Heart right ventricle (tissue), 16 donors: Measurements from ENCODE around the gene BORCS5. TPM values are rescaled to one million over a fixed set of nuclear protein-coding genes. Genes with fewer than 3 reads are reported as not detected.
"Not testable (repeated sequence)": the region's sequence is repeated elsewhere in the genome, so short reads cannot be mapped to it uniquely, and the experiment has no call there.

Experiments used
- ATAC-seq, 8 donors: fragments of 200-7000 bp; cut with Tn5 transposase; one replicate each; pipeline ENCODE4 v1.9.1; 2020; ENCODE audit warnings: mild to moderate bottlenecking in 8 of 8, moderate library complexity in 8 of 8, moderate number of reproducible peaks in 1 of 8
- DNase-seq, 2 donors: peaks; one replicate each; pipeline ENCODE4 v3.0.0-alpha.2; 2020
- H3K27ac ChIP-seq, 10 donors: fragments of 200-600 bp; sonication (generic) in 2 of 10; one replicate each; pipeline versions ENCODE4 v1.5.0 to v1.8.0; 2020 to 2022; ENCODE audit warnings: mild to moderate bottlenecking in 3 of 10
- H3K27me3 ChIP-seq, 7 donors: fragments of 200-600 bp; one replicate each; pipeline ENCODE4 v1.8.0; 2021 to 2022; ENCODE audit warnings: mild to moderate bottlenecking in 2 of 7
- H3K36me3 ChIP-seq, 9 donors: fragments of 200-600 bp; sonication (generic) in 1 of 9; one replicate each; pipeline versions ENCODE4 v1.5.0 to v1.8.0; 2020 to 2022; ENCODE audit warnings: mild to moderate bottlenecking in 2 of 9
- H3K4me1 ChIP-seq, 9 donors: fragments of 200-600 bp; sonication (generic) in 1 of 9; one replicate each; pipeline versions ENCODE4 v1.5.0 to v1.8.0; 2020 to 2022; ENCODE audit warnings: mild to moderate bottlenecking in 4 of 9
- H3K4me3 ChIP-seq, 10 donors: fragments of 200-600 bp; sonication (generic) in 2 of 10; one replicate each; pipeline versions ENCODE4 v1.5.0 to v1.8.0; 2020 to 2022; ENCODE audit warnings: mild to moderate bottlenecking in 7 of 10, moderate library complexity in 2 of 10
- H3K9me3 ChIP-seq, 11 donors: fragments of 200-600 bp in 10 of 11; sonication (generic) in 2 of 11; one replicate each; pipeline versions ENCODE4 v1.5.0 to v1.8.0; 2013 to 2022; ENCODE audit warnings: mild to moderate bottlenecking in 2 of 11, control low read depth in 1 of 11, moderate library complexity in 1 of 11
- CTCF ChIP-seq, 9 donors: fragments of 200-600 bp; sonication (generic) in 2 of 9; IDR thresholded peaks; one replicate each; pipeline versions ENCODE4 v1.5.0 to v1.8.0; 2021 to 2022; ENCODE audit warnings: antibody characterized with exemption in 9 of 9, mild to moderate bottlenecking in 5 of 9, moderate library complexity in 1 of 9
- WGBS, 2 donors: extraction: QIAGEN DNeasy Blood & Tissue Kit; methylation state at CpG; one replicate each; pipeline ENCODE4 v1.1.7; 2013; ENCODE audit warnings: inconsistent platforms in 1 of 2; 5-methylcytosine and 5-hydroxymethylcytosine counted together
- intact Hi-C, 10 donors: fragments of 100-400 bp; cut with DNase I; formaldehyde crosslinking; loops; one replicate each; pipeline versions ENCODE4 v1.11.1 to v1.14.2; 2022
- polyA plus RNA-seq, 2 donors: library from polyadenylated mRNA; stranded (reverse); fragments of 200-250 nt; gene quantifications; one replicate each; pipeline ENCODE4 v1.2.3, GENCODE V29; 2013
- total RNA-seq, 10 donors: library from RNA; stranded (reverse); fragmentation: NEBNext Ultra II Directional in 3 of 10; extraction: Animal tissue kit (Norgen Biotek cat#: 25700) in 3 of 10; gene quantifications; one replicate each; pipeline versions ENCODE4 v1.2.1 to v1.2.4, GENCODE V29; 2021 to 2023
- donor health status: Arrhythmogenic right ventricular cardiomyopathy.
- donor health status: ischemic (EF 13 %, LVEDD 7.1; RV severe dilation, severe dysfunction).
- donor health status: healthy with polysubstance abuse.
- donor health status: DM: no; HTN: yes; CAD: no.
- donor health status: DM: no; HTN: no; CAD: no.
- donor health status: ischemic (EF 25% LVEDD 6.9; RV normal size, moderate dysfunction).
- donor health status: ischemic (EF 25% LVEDD 5.7; RV mildly dilated, moderate dysfunction).
- donor health status: healthy.
- donor health status: DM: yes; HTN: yes; CAD: no.
- donor health status: Ischemic cardiomyopathy.
- donor health status: ischemic (EF 35%, LVEDD 5.7; RV mildly dilated, moderate dysfunction).
- donor health status: nonischemic (EF 11% LVEDD 7.7; RV severe dilation, severe dysfunction).
- donor health status: DM: yes; HTN: yes; CAD: no.
- donor health status: PGD.
- donor health status: ischemic (EF 29% LVEDD 5.4; RV normal size, mild dysfunction).
- donor health status: nonischemic (EF 23%, LVEDD 6.1; RV moderate dilation, normal function).

BORCS5 gene
- total and polyA plus RNA-seq, 12 donors: 2.5 to 15.4 (median 11.5) TPM

GRCh38 chr12:12495536-12495935 lies 138.7 kb downstream of the BORCS5 start:
- no peak for ATAC-seq
- peaks cover 0 to 57% (median 4%) of the 10 kb centered on the region in 9 donors for H3K36me3 ChIP-seq
- H3K4me1 ChIP-seq: peaks cover 0 to 17% (median 6%) of the 10 kb centered on the region in 9 donors
- 92 to 94% methylated on average over 1 of the region's 1 CpG for WGBS, 2 donors
- H3K27me3 ChIP-seq: no peaks in the 10 kb centered on the region
- no peak for TF ChIP-seq CTCF (IDR thresholded peaks at IDR 0.05)
- no peak overlapping the region for H3K4me3 ChIP-seq
- intact Hi-C loops: no loop called here
- DNase-seq: no peak
- no peak overlapping the region for H3K27ac ChIP-seq
- no peaks in the 10 kb centered on the region for H3K9me3 ChIP-seq

DNA sequence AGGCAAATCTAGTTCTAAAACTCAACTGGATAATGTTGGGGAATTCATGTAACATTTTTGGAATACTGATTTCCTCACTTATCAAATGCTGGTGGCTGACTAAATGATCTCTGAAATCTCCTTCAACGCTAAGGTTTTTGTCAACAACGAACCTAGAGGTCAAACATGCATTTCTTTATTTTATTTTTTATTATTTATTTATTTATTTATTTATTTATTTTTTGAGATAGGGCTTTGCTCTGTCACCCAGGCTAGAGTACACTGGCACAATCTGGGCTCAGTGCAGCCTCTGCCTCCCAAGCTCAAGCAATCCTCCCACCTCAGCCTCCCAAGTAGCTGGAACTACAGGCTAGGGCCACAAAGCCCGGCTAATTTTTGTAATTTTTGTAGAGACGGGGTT lies 141.3 kb downstream of the BORCS5 start:
- intact Hi-C loops: no loop called here
- H3K36me3 ChIP-seq: peaks cover 0 to 56% (median 4%) of the 10 kb centered on the region in 9 donors
- DNase-seq (no peak), ATAC-seq (no peak)
- H3K4me3 ChIP-seq: no peak overlapping the region
- 95 to 97% methylated on average over 4 of the region's 4 CpGs for WGBS, 2 donors
- H3K27ac ChIP-seq: no peak overlapping the region
- no peak for TF ChIP-seq CTCF (IDR thresholded peaks at IDR 0.05)
- no peaks in the 10 kb centered on the region for H3K27me3 ChIP-seq
- H3K4me1 ChIP-seq: peaks cover 0 to 7% (median 4%) of the 10 kb centered on the region in 9 donors
- H3K9me3 ChIP-seq: no peaks in the 10 kb centered on the region

DNA sequence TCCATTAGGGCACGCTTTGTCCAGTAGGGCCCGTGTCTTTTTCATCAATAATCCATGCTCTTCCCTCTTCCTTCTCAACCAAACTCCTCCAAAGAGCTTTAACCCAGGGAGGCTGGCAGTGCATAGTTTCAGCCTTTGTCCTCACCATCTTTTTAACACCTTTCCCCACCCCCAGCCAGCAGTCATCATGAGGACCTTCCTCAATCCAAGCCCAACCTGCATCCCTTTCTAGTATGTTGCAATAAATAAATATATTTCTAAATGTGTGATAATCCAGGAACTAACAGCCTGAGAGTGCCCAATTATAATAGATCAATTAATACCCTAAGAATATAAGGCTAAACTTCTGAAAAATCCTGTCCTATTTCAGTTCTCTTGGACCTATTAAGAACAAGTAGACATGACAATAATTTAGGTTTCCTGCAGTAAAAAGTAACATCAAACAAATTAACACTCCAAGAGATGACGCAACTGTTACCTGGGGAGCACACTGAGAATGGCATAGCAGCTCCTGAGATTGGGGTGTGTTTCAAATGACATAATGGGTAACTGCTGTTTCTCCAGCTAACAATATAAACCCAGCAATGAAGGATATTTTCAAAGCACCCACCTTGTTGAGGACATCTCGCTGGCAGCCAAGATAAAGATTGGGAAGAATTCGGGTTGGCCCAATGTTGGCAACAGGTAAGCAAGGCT lies 143.2 kb downstream of the BORCS5 start:
- Histone ChIP-seq H3K27me3 (no peaks in the 10 kb centered on the region), H3K4me1 (peaks cover 0 to 16% (median 8%) of the 10 kb centered on the region in 9 donors), H3K4me3 (no peak overlapping the region), H3K36me3 (peaks cover 0 to 44% (median 4%) of the 10 kb centered on the region in 9 donors), H3K9me3 (no peaks in the 10 kb centered on the region), H3K27ac (no peak overlapping the region)
- intact Hi-C loops: no loop called here
- ATAC-seq (no peak), DNase-seq (no peak)
- WGBS, 2 donors: 96 to 97% methylated on average over 5 of the region's 5 CpGs
- no peak for TF ChIP-seq CTCF (IDR thresholded peaks at IDR 0.05)

DNA sequence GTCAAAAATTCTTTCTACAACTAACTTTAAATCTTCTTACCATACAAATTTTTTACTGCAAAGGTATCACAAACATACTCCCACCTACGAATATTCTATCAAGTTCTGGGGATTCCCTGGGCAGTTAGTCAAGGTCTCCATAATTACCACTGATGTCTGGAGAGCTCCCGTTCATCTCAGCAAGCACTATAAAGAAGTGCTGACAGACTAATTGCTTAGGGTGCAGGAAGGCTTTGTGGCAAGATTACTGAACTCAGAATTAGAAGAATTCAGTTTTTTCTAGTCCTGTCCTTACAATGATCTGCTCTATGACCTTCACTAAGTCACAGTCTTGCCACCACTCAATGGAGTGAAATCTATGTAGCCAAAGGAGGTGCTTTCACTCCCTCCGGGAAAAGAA lies 144.2 kb downstream of the BORCS5 start:
- Histone ChIP-seq H3K27me3 (no peaks in the 10 kb centered on the region), H3K4me1 (peaks cover 0 to 27% (median 17%) of the 10 kb centered on the region in 9 donors), H3K4me3 (no peak overlapping the region), H3K9me3 (no peaks in the 10 kb centered on the region), H3K27ac (no peak overlapping the region), H3K36me3 (peaks cover 0 to 40% (median 4%) of the 10 kb centered on the region in 9 donors)
- intact Hi-C loops: no loop called here
- TF ChIP-seq CTCF (IDR thresholded peaks at IDR 0.05): no peak
- WGBS, 2 donors: 48 to 55% methylated on average over 3 of the region's 3 CpGs
- ATAC-seq: no peak
- no peak for DNase-seq

DNA sequence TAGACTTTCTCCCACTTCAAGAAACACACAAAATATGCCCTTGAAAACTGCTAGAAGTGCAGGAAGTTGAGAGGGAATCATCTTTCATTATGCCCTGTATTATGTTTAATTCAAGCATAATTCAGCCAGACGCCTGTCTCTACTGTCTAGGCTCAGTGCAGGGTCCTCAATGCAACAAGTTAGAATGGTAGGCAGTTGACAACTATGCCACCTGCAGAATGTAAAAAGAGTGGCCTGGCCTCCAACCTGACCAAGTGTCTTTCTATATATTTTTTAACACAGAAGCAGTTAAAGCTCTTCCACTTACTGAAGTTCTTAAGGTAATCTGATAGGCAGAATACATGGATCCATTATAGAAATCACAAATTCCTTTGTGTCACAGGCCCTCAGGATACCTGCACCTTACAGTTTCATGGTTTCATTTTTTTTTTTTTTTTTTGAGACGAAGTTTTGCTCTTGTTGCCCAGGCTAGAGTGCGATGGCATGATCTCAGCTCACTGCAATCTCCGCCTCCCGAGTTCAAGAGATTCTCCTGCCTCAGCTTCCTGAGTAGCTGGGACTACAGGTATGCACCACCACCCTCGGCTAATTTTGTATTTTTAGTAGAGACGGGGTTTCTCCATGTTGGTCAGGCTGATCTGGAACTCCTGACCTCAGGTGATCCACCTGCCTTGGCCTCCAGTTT lies 145.4 kb downstream of the BORCS5 start:
- H3K27ac ChIP-seq, ATAC-seq, H3K27me3 ChIP-seq, intact Hi-C loops, DNase-seq, H3K9me3 ChIP-seq, H3K4me3 ChIP-seq: not testable (repeated sequence)
- WGBS, 2 donors: 90 to 92% methylated on average over 7 of the region's 7 CpGs
- Histone ChIP-seq H3K4me1 (peaks cover 0 to 38% (median 28%) of the 10 kb centered on the region in 9 donors), H3K36me3 (peaks cover 0 to 31% (median 4%) of the 10 kb centered on the region in 9 donors)
